KG1 (cell line): ENCODE measurements around the gene CTNND2.
"Not testable (repeated sequence)": the region's sequence is repeated elsewhere in the genome, so short reads cannot be mapped to it uniquely, and the experiment has no call there.

Source experiments
- DNase-seq: peaks from one replicate; lab custom pipeline; 2025; lab: John Stamatoyannopoulos, UW

Gene CTNND2

GRCh38 chr5:11076945-11077613, 827.2 kb downstream of the CTNND2 start:
- DNase-seq = no peak

GRCh38 chr5:11075035-11075805, 829.0 kb downstream of the CTNND2 start:
- DNase-seq = no peak

- DNase-seq = no peak
Observed at GRCh38 chr5:11072568-11072967, 831.7 kb downstream of the CTNND2 start.

- DNase-seq = no peak
Observed at GRCh38 chr5:11072076-11072475, 832.2 kb downstream of the CTNND2 start.

- no peak for DNase-seq
Observed at GRCh38 chr5:11069041-11069440, 835.2 kb downstream of the CTNND2 start.

GRCh38 chr5:11065723-11066122, 838.5 kb downstream of the CTNND2 start:
- DNase-seq = not testable (repeated sequence)

GRCh38 chr5:11064763-11065450, 839.3 kb downstream of the CTNND2 start:
- DNase-seq = no peak

GRCh38 chr5:11062397-11062796, 841.8 kb downstream of the CTNND2 start:
- no peak for DNase-seq

- DNase-seq = no peak
Observed at GRCh38 chr5:11056560-11056959, 847.7 kb downstream of the CTNND2 start.

GRCh38 chr5:11054014-11054413, 850.2 kb downstream of the CTNND2 start:
- DNase-seq = no peak

- DNase-seq = no peak
Observed at GRCh38 chr5:11052871-11053270, 851.4 kb downstream of the CTNND2 start.

- no peak for DNase-seq
Observed at GRCh38 chr5:11050596-11051304, 853.5 kb downstream of the CTNND2 start.

- DNase-seq = no peak
Observed at GRCh38 chr5:11048760-11049159, 855.5 kb downstream of the CTNND2 start.

GRCh38 chr5:11047625-11048024, 856.6 kb downstream of the CTNND2 start:
- no peak for DNase-seq

GRCh38 chr5:11047030-11047429, 857.2 kb downstream of the CTNND2 start:
- DNase-seq = no peak

GRCh38 chr5:11046160-11046559, 858.1 kb downstream of the CTNND2 start:
- DNase-seq = no peak

GRCh38 chr5:11045411-11045810, 858.8 kb downstream of the CTNND2 start:
- no peak for DNase-seq

GRCh38 chr5:11044581-11044980, 859.7 kb downstream of the CTNND2 start:
- DNase-seq = no peak

GRCh38 chr5:11043881-11044280, 860.4 kb downstream of the CTNND2 start:
- no peak for DNase-seq

- no peak for DNase-seq
Observed at GRCh38 chr5:11040345-11040744, 863.9 kb downstream of the CTNND2 start.

- DNase-seq = no peak
Observed at GRCh38 chr5:11038772-11039171, 865.5 kb downstream of the CTNND2 start.

- DNase-seq = no peak
Observed at GRCh38 chr5:11037941-11038340, 866.3 kb downstream of the CTNND2 start.
